Right cardiac atrium (tissue), 5 donors: ENCODE results near the gene PPM1L. TPM values are rescaled to one million over a fixed set of nuclear protein-coding genes. Genes with fewer than 3 reads are reported as not detected.

Source experiments
- ATAC-seq, 2 donors: fragments of 200-7000 bp; cut with Tn5 transposase; one replicate each; pipeline versions ENCODE4 v1.8.0 to v1.9.1; 2020; ENCODE audit warnings: moderate library complexity in 2 of 2, mild to moderate bottlenecking in 1 of 2
- DNase-seq, 3 donors: peaks; one replicate each; pipeline ENCODE4 v3.0.0-alpha.2; 2020
- H3K27ac ChIP-seq: one replicate; pipeline ENCODE4 v1.5.1; 2013; ENCODE audit warnings: mild to moderate bottlenecking, low read length, control low read depth, moderate library complexity
- H3K27me3 ChIP-seq: one replicate; pipeline ENCODE4 v1.6.1; 2013; ENCODE audit not compliant: control insufficient read depth, insufficient read depth
- H3K4me1 ChIP-seq: one replicate; pipeline ENCODE4 v1.6.1; 2013; ENCODE audit warnings: low read length; ENCODE audit not compliant: control insufficient read depth, insufficient read depth
- H3K4me3 ChIP-seq: one replicate; pipeline ENCODE4 v1.5.1; 2013; ENCODE audit warnings: low read length, control low read depth
- H3K9me3 ChIP-seq: one replicate; pipeline ENCODE4 v1.6.1; 2013; ENCODE audit warnings: low read length; ENCODE audit not compliant: control insufficient read depth
- WGBS: extraction: QIAGEN DNeasy Blood & Tissue Kit; methylation state at CpG from one replicate; pipeline ENCODE4 v1.1.7; 2013; 5-methylcytosine and 5-hydroxymethylcytosine counted together
- intact Hi-C, 4 donors: fragments of 100-400 bp; cut with DNase I; formaldehyde crosslinking; loops; one replicate each; pipeline versions ENCODE4 v1.11.0 to v1.14.0; 2022 to 2023
- polyA plus RNA-seq: library from polyadenylated mRNA; stranded (reverse); fragments of 200-250 nt; gene quantifications from one replicate; pipeline ENCODE4 v1.2.3, GENCODE V29; 2013
- total RNA-seq, 4 donors: library from RNA; stranded (reverse); fragmentation: NEBNext Ultra II Directional; extraction: Animal tissue kit (Norgen Biotek cat#: 25700); gene quantifications; one replicate each; pipeline ENCODE4 v1.2.1, GENCODE V29; 2021
- donor health status: healthy with polysubstance abuse.
- donor health status: DM: no; HTN: yes; CAD: no.
- donor health status: DM: no; HTN: no; CAD: no.
- donor health status: DM: no; HTN: yes; CAD: no; lungs with severe emphysema.
- donor health status: DM: yes; HTN: yes; CAD: no.

The PPM1L gene
- total and polyA plus RNA-seq, 5 donors: 6.1 to 31.7 (median 24.0) TPM

- no peak for ATAC-seq
Observed at GRCh38 chr3:161070252-161070930, 314.4 kb downstream of the PPM1L start.

GRCh38 chr3:161070980-161071663, 315.1 kb downstream of the PPM1L start:
- ATAC-seq: peak in 1 of 2 donors; percentile 60
- H3K4me3 ChIP-seq: no peak overlapping the region
- H3K27ac ChIP-seq: no peak overlapping the region
- no peaks in the 10 kb centered on the region for H3K27me3 ChIP-seq
- H3K4me1 ChIP-seq: peaks cover 5% of the 10 kb centered on the region
- WGBS: 55% methylated on average over 6 of the region's 6 CpGs
- no peaks in the 10 kb centered on the region for H3K9me3 ChIP-seq
- DNase-seq: peak in 1 of 3 donors; percentile 61
- intact Hi-C loops: no loop called here

More at GRCh38 chr3:161070252-161070930, 314.4 kb downstream of the PPM1L start:
- intact Hi-C loops: no loop called here
- peaks cover 5% of the 10 kb centered on the region for H3K4me1 ChIP-seq
- H3K4me3 ChIP-seq: no peak overlapping the region
- no peaks in the 10 kb centered on the region for H3K9me3 ChIP-seq
- peak overlapping the region; percentile 38 for H3K27ac ChIP-seq
- 85% methylated on average over 9 of the region's 9 CpGs for WGBS
- no peak for DNase-seq
- no peaks in the 10 kb centered on the region for H3K27me3 ChIP-seq

GRCh38 chr3:161072211-161072621, 316.2 kb downstream of the PPM1L start:
- 88% methylated on average over 1 of the region's 1 CpG for WGBS
- H3K27ac ChIP-seq: no peak overlapping the region
- ATAC-seq (no peak), DNase-seq (no peak)
- H3K9me3 ChIP-seq: no peaks in the 10 kb centered on the region
- no peaks in the 10 kb centered on the region for H3K27me3 ChIP-seq
- H3K4me3 ChIP-seq: no peak overlapping the region
- intact Hi-C loops: no loop called here
- peaks cover 5% of the 10 kb centered on the region for H3K4me1 ChIP-seq

- intact Hi-C loops: no loop called here
- no peak for ATAC-seq
- DNase-seq: no peak
- no peak overlapping the region for H3K4me3 ChIP-seq
- no peaks in the 10 kb centered on the region for H3K9me3 ChIP-seq
- H3K27me3 ChIP-seq: no peaks in the 10 kb centered on the region
- H3K4me1 ChIP-seq: peaks cover 5% of the 10 kb centered on the region
- H3K27ac ChIP-seq: no peak overlapping the region
Observed at GRCh38 chr3:161072751-161073150, 316.7 kb downstream of the PPM1L start.

- ATAC-seq (no peak), DNase-seq (no peak)
- 97% methylated on average over 1 of the region's 1 CpG for WGBS
- no peak overlapping the region for H3K4me3 ChIP-seq
- intact Hi-C loops: no loop called here
- peaks cover 5% of the 10 kb centered on the region for H3K4me1 ChIP-seq
- H3K9me3 ChIP-seq: no peaks in the 10 kb centered on the region
- H3K27me3 ChIP-seq: no peaks in the 10 kb centered on the region
- H3K27ac ChIP-seq: no peak overlapping the region
Observed at GRCh38 chr3:161073181-161073580, 317.1 kb downstream of the PPM1L start.

GRCh38 chr3:161081633-161082032, 325.6 kb downstream of the PPM1L start:
- H3K9me3 ChIP-seq: no peaks in the 10 kb centered on the region
- no peaks in the 10 kb centered on the region for H3K27me3 ChIP-seq
- H3K4me1 ChIP-seq: peaks cover 7% of the 10 kb centered on the region
- intact Hi-C loops: no loop called here
- no peak overlapping the region for H3K4me3 ChIP-seq
- DNase-seq (no peak), ATAC-seq (peak; percentile 47 to 49)
- 28% methylated on average over 4 of the region's 4 CpGs for WGBS
- peak overlapping the region; percentile 78 for H3K27ac ChIP-seq

GRCh38 chr3:161082063-161082462, 326.0 kb downstream of the PPM1L start:
- Histone ChIP-seq H3K27me3 (no peaks in the 10 kb centered on the region), H3K27ac (peak overlapping the region; percentile 78), H3K4me1 (peaks cover 7% of the 10 kb centered on the region), H3K9me3 (no peaks in the 10 kb centered on the region), H3K4me3 (no peak overlapping the region)
- intact Hi-C loops: no loop called here
- 18% methylated on average over 2 of the region's 2 CpGs for WGBS
- DNase-seq (peak in 2 of 3 donors; percentile 22 to 69), ATAC-seq (peak; percentile 84 to 88)

GRCh38 chr3:161083131-161083530, 327.1 kb downstream of the PPM1L start:
- ATAC-seq (no peak), DNase-seq (no peak)
- H3K4me1 ChIP-seq: peaks cover 5% of the 10 kb centered on the region
- no peaks in the 10 kb centered on the region for H3K27me3 ChIP-seq
- 97% methylated on average over 1 of the region's 1 CpG for WGBS
- H3K27ac ChIP-seq: no peak overlapping the region
- intact Hi-C loops: no loop called here
- no peaks in the 10 kb centered on the region for H3K9me3 ChIP-seq
- no peak overlapping the region for H3K4me3 ChIP-seq

- intact Hi-C loops: no loop called here
- H3K27me3 ChIP-seq: no peaks in the 10 kb centered on the region
- no peaks in the 10 kb centered on the region for H3K9me3 ChIP-seq
- WGBS: 70% methylated on average over 2 of the region's 2 CpGs
- no peak overlapping the region for H3K27ac ChIP-seq
- ATAC-seq (no peak), DNase-seq (no peak)
- no peak overlapping the region for H3K4me3 ChIP-seq
- H3K4me1 ChIP-seq: peaks cover 5% of the 10 kb centered on the region
Observed at GRCh38 chr3:161084277-161084676, 328.2 kb downstream of the PPM1L start.

- Histone ChIP-seq H3K27ac (no peak overlapping the region), H3K4me1 (peaks cover 2% of the 10 kb centered on the region), H3K27me3 (no peaks in the 10 kb centered on the region), H3K4me3 (no peak overlapping the region), H3K9me3 (no peaks in the 10 kb centered on the region)
- DNase-seq (no peak), ATAC-seq (peak in 1 of 2 donors; percentile 56)
- intact Hi-C loops: no loop called here
Observed at GRCh38 chr3:161093895-161094294, 337.9 kb downstream of the PPM1L start.

GRCh38 chr3:161096771-161097367, 340.8 kb downstream of the PPM1L start:
- no peak overlapping the region for H3K27ac ChIP-seq
- no peaks in the 10 kb centered on the region for H3K27me3 ChIP-seq
- ATAC-seq (no peak), DNase-seq (no peak)
- WGBS: 70% methylated on average over 7 of the region's 7 CpGs
- H3K4me1 ChIP-seq: peaks cover 5% of the 10 kb centered on the region
- no peak overlapping the region for H3K4me3 ChIP-seq
- intact Hi-C loops: no loop called here
- no peaks in the 10 kb centered on the region for H3K9me3 ChIP-seq
